Measurements from ENCODE around the gene MFAP3.
"Not testable (repeated sequence)": the region's sequence is repeated elsewhere in the genome, so short reads cannot be mapped to it uniquely, and the experiment has no call there.

Gene MFAP3

DNA sequence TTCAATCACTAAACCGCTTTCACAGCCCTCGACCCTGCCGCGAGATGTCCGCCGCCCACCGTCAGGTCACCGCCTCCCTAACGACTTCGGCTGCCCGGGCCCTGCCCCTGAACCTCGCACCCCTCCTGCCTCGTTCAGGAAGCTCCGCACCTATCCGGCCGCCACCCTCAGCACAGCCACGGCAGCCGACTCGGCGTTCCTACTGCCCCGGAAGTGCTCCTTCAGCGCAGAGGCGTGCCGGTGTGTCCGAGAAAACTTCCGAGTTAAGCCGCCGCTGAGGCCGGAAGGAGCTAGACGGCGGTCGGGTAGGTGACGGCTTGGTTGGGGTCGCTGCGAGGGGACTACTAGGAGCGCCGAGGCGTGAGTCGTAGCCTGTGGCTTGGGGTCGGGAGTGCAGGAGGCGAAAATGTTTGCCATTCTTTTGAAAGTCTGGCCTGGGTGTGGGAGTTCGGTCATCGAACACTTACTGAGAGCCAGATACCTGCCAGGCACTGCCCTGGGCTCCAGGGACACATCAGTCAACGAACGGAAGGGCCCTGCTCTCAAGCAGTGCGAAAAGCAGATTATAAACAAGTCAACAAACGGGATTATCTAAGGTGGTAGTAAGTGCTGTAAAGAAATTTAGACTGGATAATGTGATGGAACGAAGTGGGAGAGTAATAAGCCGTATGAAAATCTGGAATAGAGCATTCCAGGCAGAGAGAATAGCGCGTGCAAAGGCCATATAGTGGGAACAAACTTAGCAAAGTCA lies at the start of gene MFAP3, which contains the start of gene FAM114A2:
Gene MFAP3 (plus strand): TSS at position 261 of the 751 bp plus-strand sequence. CDS start 10,756 bp downstream, outside the sequence.
Gene FAM114A2 (minus strand): TSS at position 204 of the 751 bp plus-strand sequence. CDS start 3,957 bp downstream, outside the sequence.
- H3K4me3 ChIP-seq (ENCODE audit: low read length) = peak within 1 kb of the TSS; percentile 85

DNA sequence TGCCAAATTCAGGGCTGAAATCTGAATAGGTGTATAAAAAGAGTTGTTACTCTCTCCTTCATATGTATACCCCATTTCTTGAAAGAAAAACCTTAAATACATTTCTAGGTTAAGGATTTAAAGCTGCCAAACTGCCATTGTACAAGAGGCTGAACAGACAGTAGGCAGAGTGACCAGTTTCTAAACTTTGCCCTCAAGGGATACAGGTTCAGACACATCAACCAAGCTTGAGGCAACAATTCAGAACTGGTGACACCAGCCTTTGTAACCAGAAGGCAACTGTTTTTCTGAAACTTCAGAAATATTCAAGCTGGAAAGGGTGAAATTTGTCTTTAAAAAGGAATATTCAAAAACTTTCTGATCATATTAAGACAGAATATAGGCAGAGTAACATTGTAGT lies 47.6 kb upstream of the MFAP3 start:
- no peak for TF ChIP-seq ZNF274 (IDR thresholded peaks at IDR 0.05; ENCODE audit: low read depth, low read length)

More for the DNA sequence above, at the start of gene MFAP3, which contains the start of gene FAM114A2:
- no peak for TF ChIP-seq ZNF274 (IDR thresholded peaks at IDR 0.05; ENCODE audit: low read depth, low read length)

DNA sequence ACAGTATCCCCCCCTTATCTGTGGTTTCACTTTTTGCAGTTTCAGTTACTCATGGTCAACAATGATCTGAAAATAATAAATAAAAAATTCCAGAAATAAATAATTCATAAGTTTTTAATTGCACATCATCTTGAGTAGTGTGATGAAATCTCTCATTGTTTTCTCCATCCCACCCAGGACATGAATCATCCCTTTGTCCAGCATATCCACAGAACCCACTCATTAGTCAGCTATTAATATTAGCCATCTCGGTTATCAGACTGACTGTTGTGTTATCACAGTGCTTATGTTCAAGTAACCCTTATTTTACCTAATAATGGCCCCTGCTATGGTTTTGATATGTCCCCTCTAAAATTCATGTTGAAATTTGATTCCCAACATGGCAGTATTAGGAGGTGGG lies 40.8 kb upstream of the MFAP3 start:
- H3K4me3 ChIP-seq (ENCODE audit: low read length) = no peak overlapping the region
- TF ChIP-seq ZNF274 (IDR thresholded peaks at IDR 0.05; ENCODE audit: low read depth, low read length) = no peak

More for the DNA sequence above, 47.6 kb upstream of the MFAP3 start:
- no peak overlapping the region for H3K4me3 ChIP-seq (ENCODE audit: low read length)

DNA sequence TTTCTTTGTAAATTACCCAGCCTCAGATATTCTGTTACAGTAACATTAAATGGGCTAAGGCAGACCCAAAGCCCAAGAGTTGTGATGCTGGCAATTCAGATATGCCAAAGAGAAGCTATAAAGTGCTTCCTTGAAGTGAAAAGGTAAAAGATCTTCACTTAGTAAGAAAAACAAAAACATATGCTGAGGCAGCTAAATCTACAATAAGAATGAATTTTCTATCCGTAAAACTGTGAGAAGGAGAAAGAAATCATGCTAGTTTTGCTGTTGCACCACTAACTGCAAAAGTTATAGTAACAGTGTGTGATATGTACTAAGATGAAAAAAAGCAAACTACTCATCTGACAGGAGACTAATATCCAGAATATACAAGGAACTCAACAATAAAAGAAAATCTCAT lies 40.0 kb upstream of the MFAP3 start:
- TF ChIP-seq ZNF274 (IDR thresholded peaks at IDR 0.05; ENCODE audit: low read depth, low read length) = no peak
- H3K4me3 ChIP-seq (ENCODE audit: low read length) = no peak overlapping the region

DNA sequence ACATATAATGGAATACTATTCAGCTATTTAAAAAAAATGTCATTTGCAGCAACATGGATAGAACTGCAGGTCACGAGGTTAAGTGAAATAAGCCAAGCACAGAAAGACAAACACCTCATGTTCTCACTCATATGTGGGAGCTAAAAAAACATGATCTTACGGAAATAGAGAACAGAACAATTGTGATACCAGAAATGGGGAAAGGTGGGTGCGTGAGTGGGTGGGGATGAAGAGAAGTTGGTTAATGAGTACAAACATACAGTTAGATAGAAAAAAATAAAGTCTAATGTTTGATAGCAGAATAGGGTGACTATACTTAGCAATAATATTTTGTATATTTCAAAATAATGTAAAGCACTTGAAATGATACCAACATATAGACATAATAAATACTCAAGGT lies 38.8 kb upstream of the MFAP3 start:
- H3K4me3 ChIP-seq (ENCODE audit: low read length) = no peak overlapping the region
- TF ChIP-seq ZNF274 (IDR thresholded peaks at IDR 0.05; ENCODE audit: low read depth, low read length) = no peak

DNA sequence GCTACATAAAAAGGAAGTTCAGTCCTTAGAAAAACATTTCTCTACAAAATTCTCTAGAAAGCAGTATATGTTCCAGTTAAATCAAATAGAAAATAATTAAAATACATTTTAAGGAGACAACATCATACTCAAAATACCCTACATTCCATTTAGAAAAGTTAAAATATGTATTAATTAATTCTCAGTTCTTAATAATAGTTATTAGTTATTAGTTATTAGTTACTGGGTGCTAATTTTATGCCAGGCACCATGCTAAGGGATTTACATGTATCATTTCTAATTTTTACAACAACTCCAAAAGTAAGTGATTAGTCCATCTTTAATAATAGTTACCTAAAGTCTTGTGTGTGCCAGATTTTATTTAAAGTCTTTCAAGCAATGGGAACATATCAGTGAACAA lies 38.1 kb upstream of the MFAP3 start:
- H3K4me3 ChIP-seq (ENCODE audit: low read length) = no peak overlapping the region
- TF ChIP-seq ZNF274 (IDR thresholded peaks at IDR 0.05; ENCODE audit: low read depth, low read length) = no peak

DNA sequence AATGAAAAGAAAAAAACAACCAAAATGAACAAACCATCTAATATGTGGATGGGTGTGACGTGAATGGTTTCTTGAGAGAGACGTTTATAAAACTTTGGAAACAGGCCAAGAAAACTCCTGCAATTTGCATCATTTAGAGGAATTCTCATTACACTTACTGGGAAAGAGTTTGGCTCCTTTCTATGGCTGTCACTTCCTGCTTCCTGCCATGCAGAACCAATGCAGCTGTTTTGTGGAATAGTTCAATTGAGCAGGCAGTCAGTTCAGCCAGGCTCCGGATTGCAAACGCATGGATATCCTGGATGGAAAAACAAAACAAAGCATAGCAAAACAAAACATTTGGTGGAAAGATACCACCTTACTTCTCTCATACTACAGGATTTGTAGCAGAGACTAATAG lies 36.7 kb upstream of the MFAP3 start:
- no peak for TF ChIP-seq ZNF274 (IDR thresholded peaks at IDR 0.05; ENCODE audit: low read depth, low read length)
- no peak overlapping the region for H3K4me3 ChIP-seq (ENCODE audit: low read length)

DNA sequence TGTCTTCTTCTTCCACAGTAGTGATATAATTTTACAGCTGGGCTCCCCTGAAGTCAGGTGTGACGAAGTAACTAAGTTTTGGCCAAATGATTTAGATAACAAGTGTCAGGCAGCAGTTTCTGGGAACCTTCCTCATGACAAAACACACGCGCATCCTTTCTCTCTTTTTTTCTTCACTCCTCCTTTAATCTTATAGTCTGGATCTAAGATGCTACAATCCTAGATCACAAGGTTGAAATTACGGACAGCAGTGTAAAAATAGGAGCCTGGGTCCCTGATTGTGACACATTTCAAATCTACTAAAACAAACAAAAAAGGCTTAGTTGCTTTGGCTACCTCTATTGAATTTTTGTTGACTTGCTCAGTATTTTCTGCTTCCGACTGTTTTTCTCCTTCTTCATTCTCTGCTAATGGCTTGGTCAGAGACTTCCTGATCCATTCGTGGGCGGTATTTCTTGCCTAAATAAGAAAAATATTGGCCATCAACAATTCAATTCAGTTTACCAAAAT lies 36.2 kb upstream of the MFAP3 start:
- H3K4me3 ChIP-seq (ENCODE audit: low read length) = no peak overlapping the region
- no peak for TF ChIP-seq ZNF274 (IDR thresholded peaks at IDR 0.05; ENCODE audit: low read depth, low read length)

DNA sequence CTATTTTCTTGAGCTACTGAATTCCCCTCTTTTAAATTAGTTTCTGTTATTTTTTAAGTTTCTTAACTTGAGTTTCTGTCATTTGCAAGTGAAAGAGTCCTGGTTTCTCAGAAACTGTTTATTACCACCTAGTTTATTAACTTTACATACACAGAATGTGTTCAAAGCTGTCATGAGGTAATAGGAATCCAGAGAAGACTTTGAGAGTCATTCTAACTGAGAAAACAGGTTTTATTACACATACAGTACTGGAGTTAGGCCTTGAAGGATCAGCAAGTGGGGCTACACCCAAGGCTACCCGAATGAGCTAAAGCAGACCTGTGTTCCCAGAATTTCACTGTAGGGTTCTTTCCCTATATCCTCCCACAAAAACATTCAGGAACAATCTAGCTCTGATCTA lies 33.1 kb upstream of the MFAP3 start:
- H3K4me3 ChIP-seq (ENCODE audit: low read length) = no peak overlapping the region
- TF ChIP-seq ZNF274 (IDR thresholded peaks at IDR 0.05; ENCODE audit: low read depth, low read length) = no peak

DNA sequence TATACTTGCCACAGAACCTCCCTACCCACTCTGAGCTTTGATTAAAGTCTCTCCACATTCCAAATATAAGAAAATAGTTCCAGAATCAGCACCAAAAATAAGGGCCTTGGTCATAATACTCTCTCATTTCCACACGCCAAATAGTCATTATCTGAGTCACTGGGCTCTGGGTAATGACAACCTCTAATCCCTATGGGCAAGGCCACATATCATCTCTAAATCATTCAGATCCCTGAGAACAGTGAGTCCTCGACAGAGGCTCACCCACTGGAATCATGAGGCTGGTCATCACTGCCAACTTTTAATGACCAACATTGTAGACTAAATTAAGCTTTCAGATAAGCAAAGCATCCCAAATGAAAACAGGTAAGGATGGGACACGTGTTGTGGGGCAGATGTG lies 28.1 kb upstream of the MFAP3 start:
- TF ChIP-seq ZNF274 (IDR thresholded peaks at IDR 0.05; ENCODE audit: low read depth, low read length) = no peak
- no peak overlapping the region for H3K4me3 ChIP-seq (ENCODE audit: low read length)

DNA sequence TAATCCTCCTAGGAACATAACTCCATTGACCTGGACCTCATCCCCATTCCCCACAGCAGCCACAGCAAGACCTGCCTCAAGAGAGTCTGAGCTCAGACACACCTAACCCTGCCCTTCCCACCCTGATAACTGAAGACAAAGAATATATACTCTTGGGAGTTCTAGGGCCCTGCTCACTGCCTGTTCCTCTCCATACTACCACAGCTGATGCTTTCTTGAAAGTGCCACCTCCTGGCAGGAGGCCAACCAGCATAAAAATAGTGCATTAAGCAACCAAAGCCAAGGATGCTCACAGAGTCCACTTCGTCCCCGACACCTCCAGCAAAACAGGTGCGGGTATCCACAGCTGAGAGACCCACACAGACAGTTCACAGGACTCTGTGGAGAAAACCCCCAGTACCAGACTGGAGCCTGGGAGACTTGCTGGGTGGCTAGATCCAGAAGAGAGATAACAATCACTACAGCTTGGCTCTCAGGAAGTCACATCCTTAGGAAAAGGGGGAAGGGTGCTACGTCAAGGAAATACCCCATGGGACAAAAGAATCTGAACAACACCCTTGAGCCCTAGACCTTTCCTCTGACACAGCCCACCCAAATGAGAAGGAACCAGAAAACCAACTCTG lies 23.6 kb upstream of the MFAP3 start:
- no peak overlapping the region for H3K4me3 ChIP-seq (ENCODE audit: low read length)
- TF ChIP-seq ZNF274 (IDR thresholded peaks at IDR 0.05; ENCODE audit: low read depth, low read length) = no peak

DNA sequence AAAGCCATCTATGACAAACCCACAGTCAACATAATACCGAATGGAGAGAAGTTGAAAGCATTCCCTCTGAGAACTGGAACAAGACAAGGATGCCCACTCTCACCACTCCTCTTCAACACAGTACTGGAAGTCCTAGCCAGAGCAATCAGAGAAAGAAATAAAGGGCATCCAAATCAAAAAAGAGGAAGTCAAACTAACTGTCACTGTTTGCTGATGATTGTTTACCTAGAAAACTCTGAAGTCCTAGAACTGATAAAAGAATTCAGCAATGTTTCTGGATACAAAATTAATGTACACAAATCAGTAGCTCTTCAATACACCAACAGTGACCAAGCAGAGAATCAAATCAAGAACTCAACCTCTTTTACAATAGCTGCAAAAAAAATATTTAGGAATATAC lies 19.8 kb upstream of the MFAP3 start:
- not testable (repeated sequence) for H3K4me3 ChIP-seq (ENCODE audit: low read length)

DNA sequence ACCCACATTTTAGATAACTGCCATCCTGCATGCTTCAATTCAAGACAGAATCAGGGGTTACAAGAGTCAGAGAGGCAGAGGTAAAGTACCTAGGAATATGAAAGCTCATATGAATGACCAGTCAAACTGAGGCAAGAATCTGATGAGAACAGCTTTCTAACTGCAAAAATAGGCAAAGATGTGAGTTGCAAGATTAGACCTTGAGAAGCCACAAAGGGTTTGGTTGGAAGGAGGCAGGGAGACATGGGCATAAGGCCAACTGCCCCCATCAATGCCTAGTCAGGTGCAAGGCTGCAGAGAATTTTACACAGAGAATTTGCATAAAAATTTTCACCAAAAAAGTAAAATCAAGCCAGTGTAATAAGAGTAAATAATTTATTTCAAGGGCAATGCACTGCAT lies 12.8 kb upstream of the MFAP3 start:
- no peak for TF ChIP-seq ZNF274 (IDR thresholded peaks at IDR 0.05; ENCODE audit: low read depth, low read length)
- no peak overlapping the region for H3K4me3 ChIP-seq (ENCODE audit: low read length)

DNA sequence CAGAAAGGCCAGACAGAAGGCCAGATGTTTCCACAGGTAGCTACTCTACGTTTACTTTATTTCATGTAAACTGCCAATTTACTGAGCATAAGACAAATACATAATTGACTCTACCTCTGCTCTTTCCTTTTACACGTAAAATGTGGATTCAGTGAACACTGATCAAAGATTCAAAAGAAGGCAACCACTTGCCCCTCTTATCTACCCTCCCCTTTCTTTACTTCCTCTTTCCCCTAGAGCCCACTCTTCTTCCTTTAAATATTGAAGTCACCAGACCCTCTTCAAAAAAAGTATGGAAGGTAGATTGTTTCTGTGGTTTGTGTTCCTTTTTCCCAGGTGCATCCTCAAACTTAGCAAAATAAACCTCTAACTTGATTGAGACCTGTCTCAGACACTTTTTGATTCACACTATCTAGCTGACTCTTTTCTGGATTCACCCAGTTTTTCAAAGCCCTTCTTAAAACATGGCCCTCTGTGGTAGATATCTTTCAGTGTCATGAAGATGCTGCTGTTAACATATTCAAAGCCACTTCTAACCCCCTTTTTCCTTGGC lies 6.8 kb upstream of the MFAP3 start:
- TF ChIP-seq ZNF274 (IDR thresholded peaks at IDR 0.05; ENCODE audit: low read depth, low read length) = no peak
- H3K4me3 ChIP-seq (ENCODE audit: low read length) = no peak overlapping the region

DNA sequence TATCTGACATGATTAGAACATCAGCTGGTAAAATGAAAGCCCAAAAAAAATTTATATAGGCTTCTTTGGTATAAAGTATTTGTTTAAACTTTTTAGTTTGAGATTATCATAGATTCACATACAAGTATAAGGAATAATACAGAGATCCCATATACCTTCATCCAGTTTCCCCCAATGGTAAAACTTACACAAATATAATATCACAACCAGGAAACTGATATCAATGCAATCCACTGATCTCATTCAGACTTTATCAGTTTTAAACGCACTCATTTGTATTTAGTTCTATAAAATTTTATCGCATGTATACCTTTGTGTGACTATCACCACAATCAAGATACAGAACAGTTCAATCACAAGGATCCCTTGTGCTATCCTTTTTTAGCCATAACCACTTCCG lies 3.8 kb upstream of the MFAP3 start:
- TF ChIP-seq ZNF274 (IDR thresholded peaks at IDR 0.05; ENCODE audit: low read depth, low read length) = no peak
- H3K4me3 ChIP-seq (ENCODE audit: low read length) = no peak overlapping the region
